HG02981 (cell line): ENCODE measurements around the gene MYO1G.
"Not testable (repeated sequence)": the region's sequence is repeated elsewhere in the genome, so short reads cannot be mapped to it uniquely, and the experiment has no call there.

Experiments used
- ATAC-seq: cut with Tn5 transposase; IDR thresholded peaks from one replicate; pipeline ENCODE4 v1.9.1; 2021; ENCODE audit warnings: mild to moderate bottlenecking, moderate library complexity; ENCODE audit not compliant: unreplicated experiment

MYO1G gene

GRCh38 chr7:44999245-45000092 is 20.7 kb upstream of the MYO1G start:
- ATAC-seq, result peak; percentile 72

- no peak for ATAC-seq
Observed at GRCh38 chr7:44998153-44998871, 19.5 kb upstream of the MYO1G start.

- ATAC-seq, result no peak
Observed at GRCh38 chr7:44995555-44996493, 17.0 kb upstream of the MYO1G start.

GRCh38 chr7:44994877-44995554 is 16.2 kb upstream of the MYO1G start:
- ATAC-seq, result no peak

- not testable (repeated sequence) for ATAC-seq
Observed at GRCh38 chr7:44992004-44992795, 13.4 kb upstream of the MYO1G start.

GRCh38 chr7:44990109-44991023 is 11.6 kb upstream of the MYO1G start:
- ATAC-seq, result no peak

GRCh38 chr7:44989132-44989531 is 10.3 kb upstream of the MYO1G start:
- no peak for ATAC-seq

GRCh38 chr7:44988701-44989100 is 9.9 kb upstream of the MYO1G start:
- no peak for ATAC-seq

- no peak for ATAC-seq
Observed at GRCh38 chr7:44987996-44988395, 9.2 kb upstream of the MYO1G start.

- no peak for ATAC-seq
Observed at GRCh38 chr7:44987457-44987856, 8.6 kb upstream of the MYO1G start.

GRCh38 chr7:44986218-44987053 is 7.6 kb upstream of the MYO1G start:
- peak; percentile 96 for ATAC-seq

GRCh38 chr7:44985900-44986217 is 7.0 kb upstream of the MYO1G start:
- no peak for ATAC-seq

- ATAC-seq, result no peak
Observed at GRCh38 chr7:44985033-44985695, 6.3 kb upstream of the MYO1G start.

- ATAC-seq, result no peak
Observed at GRCh38 chr7:44984478-44984758, 5.6 kb upstream of the MYO1G start.

GRCh38 chr7:44983742-44984477 is 5.1 kb upstream of the MYO1G start:
- no peak for ATAC-seq

- ATAC-seq, result no peak
Observed at GRCh38 chr7:44982970-44983369, 4.2 kb upstream of the MYO1G start.

- ATAC-seq, result no peak
Observed at GRCh38 chr7:44982535-44982923, 3.7 kb upstream of the MYO1G start.
